ENCODE data around the gene SHISA7. TPM values are rescaled to one million over a fixed set of nuclear protein-coding genes. Genes with fewer than 3 reads are reported as not detected.
A peak's percentile ranks its signal among the peaks of the same experiment; 100 is the strongest.

The SHISA7 gene
- total RNA-seq, 1 donor from 2014 or later = 3.2 TPM

DNA sequence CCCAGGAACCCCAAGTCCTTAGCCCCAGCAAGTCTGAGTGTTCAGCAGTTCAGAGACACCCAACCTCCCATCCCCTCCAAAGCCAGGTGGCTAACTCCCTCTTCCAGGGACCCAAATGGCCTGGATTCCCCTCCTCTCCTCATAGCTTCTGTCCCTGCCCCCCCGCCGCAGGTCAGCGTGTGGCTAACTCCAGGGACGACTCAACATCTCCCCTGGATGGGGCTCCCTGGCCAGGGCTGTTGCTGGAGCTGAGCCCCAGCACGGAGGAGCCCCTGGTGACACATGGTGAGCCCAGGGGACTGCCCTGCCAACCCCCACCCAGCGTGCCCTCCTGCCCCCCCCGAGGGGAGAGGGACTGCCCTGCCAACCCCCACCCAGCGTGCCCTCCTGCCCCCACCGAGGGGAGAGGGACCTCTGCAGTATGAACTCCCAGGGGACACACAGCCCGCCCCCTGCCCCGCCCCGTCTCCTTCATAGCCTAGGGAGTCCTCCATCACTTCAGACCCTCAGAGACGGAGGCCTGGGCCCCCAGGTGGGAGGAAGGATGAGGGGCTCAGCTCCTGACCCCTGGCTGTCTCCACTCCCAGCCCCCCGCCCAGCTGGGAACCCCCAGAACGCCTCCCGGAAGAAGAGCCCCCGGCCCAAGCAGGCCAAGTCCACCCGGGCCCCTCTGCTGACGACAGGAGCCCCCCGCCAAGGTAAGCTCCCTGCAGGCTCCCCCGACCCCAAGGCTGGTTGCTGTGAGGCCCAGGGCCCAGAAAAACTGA, 46.8 kb upstream of the SHISA7 start:
- Mint-ChIP-seq H3K27me3 (ENCODE audit: unreplicated experiment) (peaks cover 16% of the 10 kb centered on the region), H3K4me3 (ENCODE audit: unreplicated experiment) (no peak overlapping the region), H3K4me1 (ENCODE audit: low read depth, unreplicated experiment) (peaks cover 10% of the 10 kb centered on the region), H3K9me3 (ENCODE audit: unreplicated experiment) (peaks cover 8% of the 10 kb centered on the region), H3K36me3 (ENCODE audit: unreplicated experiment) (no peaks in the 10 kb centered on the region), H3K27ac (ENCODE audit: unreplicated experiment) (no peak overlapping the region)
- TF ChIP-seq, protein P1, sequence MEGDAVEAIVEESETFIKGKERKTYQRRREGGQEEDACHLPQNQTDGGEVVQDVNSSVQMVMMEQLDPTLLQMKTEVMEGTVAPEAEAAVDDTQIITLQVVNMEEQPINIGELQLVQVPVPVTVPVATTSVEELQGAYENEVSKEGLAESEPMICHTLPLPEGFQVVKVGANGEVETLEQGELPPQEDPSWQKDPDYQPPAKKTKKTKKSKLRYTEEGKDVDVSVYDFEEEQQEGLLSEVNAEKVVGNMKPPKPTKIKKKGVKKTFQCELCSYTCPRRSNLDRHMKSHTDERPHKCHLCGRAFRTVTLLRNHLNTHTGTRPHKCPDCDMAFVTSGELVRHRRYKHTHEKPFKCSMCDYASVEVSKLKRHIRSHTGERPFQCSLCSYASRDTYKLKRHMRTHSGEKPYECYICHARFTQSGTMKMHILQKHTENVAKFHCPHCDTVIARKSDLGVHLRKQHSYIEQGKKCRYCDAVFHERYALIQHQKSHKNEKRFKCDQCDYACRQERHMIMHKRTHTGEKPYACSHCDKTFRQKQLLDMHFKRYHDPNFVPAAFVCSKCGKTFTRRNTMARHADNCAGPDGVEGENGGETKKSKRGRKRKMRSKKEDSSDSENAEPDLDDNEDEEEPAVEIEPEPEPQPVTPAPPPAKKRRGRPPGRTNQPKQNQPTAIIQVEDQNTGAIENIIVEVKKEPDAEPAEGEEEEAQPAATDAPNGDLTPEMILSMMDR (IDR thresholded peaks at IDR 0.05; ENCODE audit: partially characterized antibody, unreplicated experiment) = no peak
- no peak for DNase-seq

DNA sequence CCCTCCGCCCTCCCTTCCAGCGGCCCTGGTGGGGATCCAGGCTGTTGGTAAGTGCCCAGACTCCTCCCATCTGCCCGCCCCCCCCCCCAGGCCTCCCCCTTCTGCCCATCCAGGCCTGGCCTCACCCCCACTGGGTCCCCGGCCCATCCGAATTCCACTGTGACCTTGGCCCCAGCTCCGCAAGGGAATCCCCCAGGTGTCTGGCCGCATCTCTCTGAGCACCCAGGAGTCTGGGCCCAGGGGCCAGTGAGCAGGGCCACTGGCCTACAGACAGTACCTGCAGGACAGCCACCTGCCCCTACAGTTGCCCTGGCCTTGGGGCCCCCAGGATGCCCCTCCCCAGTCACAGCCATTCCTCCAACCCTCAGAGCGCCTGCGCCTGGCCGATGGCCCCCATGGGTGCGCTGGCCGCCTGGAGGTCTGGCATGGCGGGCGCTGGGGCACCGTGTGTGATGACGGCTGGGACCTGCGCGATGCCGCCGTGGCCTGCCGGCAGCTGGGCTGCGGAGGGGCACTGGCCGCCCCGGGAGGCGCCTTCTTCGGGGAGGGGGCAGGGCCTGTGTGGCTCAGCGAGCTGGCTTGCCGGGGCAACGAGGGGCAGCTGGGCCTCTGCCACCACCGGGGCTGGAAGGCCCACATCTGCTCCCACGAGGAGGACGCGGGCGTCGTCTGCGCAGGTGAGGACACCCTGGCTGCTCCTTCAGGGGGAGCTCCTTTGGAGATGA, 46.0 kb upstream of the SHISA7 start:
- Mint-ChIP-seq H3K9me3 (ENCODE audit: unreplicated experiment) (peaks cover 8% of the 10 kb centered on the region), H3K27ac (ENCODE audit: unreplicated experiment) (no peak overlapping the region)
- peak; percentile 51 for DNase-seq

GRCh38 chr19:55487924-55488687, 45.0 kb upstream of the SHISA7 start, which contains the start of gene SSC5D:
Gene SSC5D (plus strand): TSS chr19:55488436. CDS start chr19:55488590, 154 bp downstream.
- no peaks in the 10 kb centered on the region for H3K36me3 Mint-ChIP-seq (ENCODE audit: unreplicated experiment)

More for the DNA sequence above, 46.0 kb upstream of the SHISA7 start:
- TF ChIP-seq, protein P1 (IDR thresholded peaks at IDR 0.05; ENCODE audit: partially characterized antibody, unreplicated experiment) = no peak
- H3K4me3 Mint-ChIP-seq (ENCODE audit: unreplicated experiment) = no peak overlapping the region
- peaks cover 10% of the 10 kb centered on the region for H3K4me1 Mint-ChIP-seq (ENCODE audit: low read depth, unreplicated experiment)
- H3K27me3 Mint-ChIP-seq (ENCODE audit: unreplicated experiment) = peaks cover 15% of the 10 kb centered on the region
- H3K36me3 Mint-ChIP-seq (ENCODE audit: unreplicated experiment) = no peaks in the 10 kb centered on the region

GRCh38 chr19:55486971-55487923, 44.1 kb upstream of the SHISA7 start:
- H3K27ac Mint-ChIP-seq (ENCODE audit: unreplicated experiment) = peak overlapping the region; percentile 94
- H3K36me3 Mint-ChIP-seq (ENCODE audit: unreplicated experiment) = no peaks in the 10 kb centered on the region
- TF ChIP-seq, protein P1 (IDR thresholded peaks at IDR 0.05; ENCODE audit: partially characterized antibody, unreplicated experiment) = no peak
- H3K4me1 Mint-ChIP-seq (ENCODE audit: low read depth, unreplicated experiment) = peaks cover 10% of the 10 kb centered on the region
- DNase-seq = peak; percentile 50
- peak overlapping the region; percentile 82 for H3K4me3 Mint-ChIP-seq (ENCODE audit: unreplicated experiment)
- H3K9me3 Mint-ChIP-seq (ENCODE audit: unreplicated experiment) = peaks cover 7% of the 10 kb centered on the region
- H3K27me3 Mint-ChIP-seq (ENCODE audit: unreplicated experiment) = peaks cover 15% of the 10 kb centered on the region

More at GRCh38 chr19:55487924-55488687, 45.0 kb upstream of the SHISA7 start, which contains the start of gene SSC5D:
- H3K9me3 Mint-ChIP-seq (ENCODE audit: unreplicated experiment) = peaks cover 8% of the 10 kb centered on the region
- peaks cover 10% of the 10 kb centered on the region for H3K4me1 Mint-ChIP-seq (ENCODE audit: low read depth, unreplicated experiment)
- TF ChIP-seq, protein P1 (IDR thresholded peaks at IDR 0.05; ENCODE audit: partially characterized antibody, unreplicated experiment) = no peak
- peak within 1 kb of the TSS; percentile 82 for H3K4me3 Mint-ChIP-seq (ENCODE audit: unreplicated experiment)
- H3K27me3 Mint-ChIP-seq (ENCODE audit: unreplicated experiment) = peaks cover 15% of the 10 kb centered on the region
- peak; percentile 66 for DNase-seq
- peak within 1 kb of the TSS; percentile 94 for H3K27ac Mint-ChIP-seq (ENCODE audit: unreplicated experiment)

Measured in glutamatergic neuron (in vitro differentiated cells).